Uterus (tissue), 4 donors: ENCODE results near the gene EXOC4. TPM values are rescaled to one million over a fixed set of nuclear protein-coding genes. Genes with fewer than 3 reads are reported as not detected.

Experiments
- DNase-seq, 2 donors: peaks; one replicate each; pipeline ENCODE4 v3.0.0-alpha.2; 2019 to 2020
- H3K27ac ChIP-seq, 2 donors: fragments of 200-600 bp; sonication (generic); 1 replicate in 1 of 2; 2 replicates in 1 of 2; pipeline ENCODE4 v1.5.1; 2016 to 2018
- H3K27me3 ChIP-seq, 2 donors: fragments of 200-600 bp; sonication (generic); one replicate each; pipeline ENCODE4 v1.5.1; 2018 to 2019; ENCODE audit warnings: control low read depth in 1 of 2
- H3K36me3 ChIP-seq, 2 donors: fragments of 200-600 bp; sonication (generic); one replicate each; pipeline ENCODE4 v1.5.1; 2019; ENCODE audit warnings: control low read depth in 1 of 2
- H3K4me1 ChIP-seq, 2 donors: fragments of 200-600 bp; sonication (generic); one replicate each; pipeline ENCODE4 v1.5.1; 2018 to 2019; ENCODE audit warnings: control low read depth in 1 of 2
- H3K4me3 ChIP-seq, 2 donors: fragments of 200-600 bp; sonication (generic); 1 replicate in 1 of 2; 2 replicates in 1 of 2; pipeline ENCODE4 v1.5.1; 2018 to 2019; ENCODE audit warnings: mild to moderate bottlenecking in 1 of 2
- H3K9me3 ChIP-seq, 2 donors: fragments of 200-600 bp; sonication (generic); one replicate each; pipeline ENCODE4 v1.5.1; 2019; ENCODE audit warnings: control low read depth in 1 of 2
- POLR2A ChIP-seq, 2 donors: fragments of 450-650 bp; IDR thresholded peaks; one replicate each; pipeline ENCODE4 v1.6.1; 2016; ENCODE audit warnings: antibody characterized with exemption in 2 of 2, mild to moderate bottlenecking in 1 of 2, moderate library complexity in 1 of 2
- intact Hi-C: fragments of 100-400 bp; cut with DNase I; formaldehyde crosslinking; loops from one replicate; pipeline ENCODE4 v1.15.1; 2023; ENCODE audit warnings: low total_unique reads
- total RNA-seq, 4 donors: library from RNA; depleted of rRNA in 3 of 4; stranded (reverse); fragments of >200 nt in 3 of 4; gene quantifications; one replicate each; pipeline versions ENCODE4 v1.1.0 to v1.2.4, GENCODE V29; 2014 to 2023
- TF ChIP-seq, protein P1 (sequence below), 4 experiments: fragments of 200-600 bp in 2 of 4; fragments of 450-650 bp in 2 of 4; sonication (generic) in 2 of 4; IDR thresholded peaks; one replicate each; pipeline ENCODE4 v1.5.1; 2016 to 2019; ENCODE audit warnings: antibody characterized with exemption in 4 of 4, mild to moderate bottlenecking in 2 of 4, moderate library complexity in 1 of 4
- donor health status: DM: yes; HTN: yes; CAD: no.

Gene EXOC4
- total RNA-seq, 4 donors from 2014 or later = 27.2 to 126 (median 65.4) TPM

DNA sequence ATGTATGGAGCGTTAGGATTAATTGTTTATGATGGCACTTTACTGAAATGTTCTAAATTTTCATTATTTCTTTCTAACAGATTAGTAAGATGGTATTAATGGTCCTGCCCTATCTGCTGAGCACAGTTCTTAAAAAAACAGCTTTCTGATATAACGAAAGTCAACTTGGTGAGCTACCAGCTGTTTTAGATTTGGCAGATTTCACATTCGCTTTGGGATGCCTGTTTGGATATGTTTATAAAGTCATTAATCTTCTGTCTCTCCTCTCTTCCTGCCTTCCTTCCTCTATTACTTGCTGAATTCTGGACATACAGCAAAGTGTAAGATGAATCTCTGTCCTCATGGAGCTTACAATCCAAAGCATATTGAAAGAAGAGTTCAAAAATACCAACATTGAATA is 477.5 kb downstream of the EXOC4 start:
- H3K4me1 ChIP-seq = no peaks in the 10 kb centered on the region
- intact Hi-C loops = no loop called here
- no peaks in the 10 kb centered on the region for H3K36me3 ChIP-seq
- H3K27me3 ChIP-seq = no peaks in the 10 kb centered on the region
- no peak for DNase-seq
- H3K4me3 ChIP-seq = no peak overlapping the region
- no peaks in the 10 kb centered on the region for H3K9me3 ChIP-seq
- TF ChIP-seq, protein P1, sequence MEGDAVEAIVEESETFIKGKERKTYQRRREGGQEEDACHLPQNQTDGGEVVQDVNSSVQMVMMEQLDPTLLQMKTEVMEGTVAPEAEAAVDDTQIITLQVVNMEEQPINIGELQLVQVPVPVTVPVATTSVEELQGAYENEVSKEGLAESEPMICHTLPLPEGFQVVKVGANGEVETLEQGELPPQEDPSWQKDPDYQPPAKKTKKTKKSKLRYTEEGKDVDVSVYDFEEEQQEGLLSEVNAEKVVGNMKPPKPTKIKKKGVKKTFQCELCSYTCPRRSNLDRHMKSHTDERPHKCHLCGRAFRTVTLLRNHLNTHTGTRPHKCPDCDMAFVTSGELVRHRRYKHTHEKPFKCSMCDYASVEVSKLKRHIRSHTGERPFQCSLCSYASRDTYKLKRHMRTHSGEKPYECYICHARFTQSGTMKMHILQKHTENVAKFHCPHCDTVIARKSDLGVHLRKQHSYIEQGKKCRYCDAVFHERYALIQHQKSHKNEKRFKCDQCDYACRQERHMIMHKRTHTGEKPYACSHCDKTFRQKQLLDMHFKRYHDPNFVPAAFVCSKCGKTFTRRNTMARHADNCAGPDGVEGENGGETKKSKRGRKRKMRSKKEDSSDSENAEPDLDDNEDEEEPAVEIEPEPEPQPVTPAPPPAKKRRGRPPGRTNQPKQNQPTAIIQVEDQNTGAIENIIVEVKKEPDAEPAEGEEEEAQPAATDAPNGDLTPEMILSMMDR (IDR thresholded peaks at IDR 0.05) = no peak
- TF ChIP-seq POLR2A (IDR thresholded peaks at IDR 0.05) = no peak
- no peak overlapping the region for H3K27ac ChIP-seq

- DNase-seq = no peak
- H3K9me3 ChIP-seq = no peaks in the 10 kb centered on the region
- no peak overlapping the region for H3K4me3 ChIP-seq
- no peaks in the 10 kb centered on the region for H3K4me1 ChIP-seq
- TF ChIP-seq, protein P1 (IDR thresholded peaks at IDR 0.05) = no peak
- no peak for TF ChIP-seq POLR2A (IDR thresholded peaks at IDR 0.05)
- no peak overlapping the region for H3K27ac ChIP-seq
- no peaks in the 10 kb centered on the region for H3K36me3 ChIP-seq
- intact Hi-C loops = no loop called here
- H3K27me3 ChIP-seq = no peaks in the 10 kb centered on the region
These were observed 480.5 kb downstream of the EXOC4 start for GRCh38 chr7:133733401-133733800.

DNA sequence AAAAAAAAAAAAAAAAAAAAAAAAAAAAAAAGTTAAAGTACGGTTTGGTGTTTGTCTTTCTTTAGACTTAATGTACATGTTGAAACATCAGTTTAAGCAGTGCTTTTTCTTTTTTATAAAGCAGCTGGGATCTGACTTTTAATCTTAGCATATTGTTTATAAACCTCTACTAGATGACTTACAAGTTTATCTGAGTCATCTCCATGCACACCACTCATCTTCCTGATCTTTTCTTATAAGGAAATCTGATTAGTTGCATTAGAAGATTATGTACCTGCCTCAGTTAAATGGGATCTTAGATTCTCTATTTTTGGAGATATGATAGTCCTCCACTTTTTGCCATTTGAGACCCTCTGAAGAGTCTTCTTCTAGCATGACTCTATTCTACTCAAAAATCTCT is 482.3 kb downstream of the EXOC4 start:
- no peak for TF ChIP-seq POLR2A (IDR thresholded peaks at IDR 0.05)
- TF ChIP-seq, protein P1 (IDR thresholded peaks at IDR 0.05) = no peak
- Histone ChIP-seq H3K27me3 (no peaks in the 10 kb centered on the region), H3K36me3 (no peaks in the 10 kb centered on the region), H3K4me1 (no peaks in the 10 kb centered on the region), H3K9me3 (no peaks in the 10 kb centered on the region), H3K4me3 (no peak overlapping the region), H3K27ac (no peak overlapping the region)
- no peak for DNase-seq
- intact Hi-C loops = no loop called here

DNA sequence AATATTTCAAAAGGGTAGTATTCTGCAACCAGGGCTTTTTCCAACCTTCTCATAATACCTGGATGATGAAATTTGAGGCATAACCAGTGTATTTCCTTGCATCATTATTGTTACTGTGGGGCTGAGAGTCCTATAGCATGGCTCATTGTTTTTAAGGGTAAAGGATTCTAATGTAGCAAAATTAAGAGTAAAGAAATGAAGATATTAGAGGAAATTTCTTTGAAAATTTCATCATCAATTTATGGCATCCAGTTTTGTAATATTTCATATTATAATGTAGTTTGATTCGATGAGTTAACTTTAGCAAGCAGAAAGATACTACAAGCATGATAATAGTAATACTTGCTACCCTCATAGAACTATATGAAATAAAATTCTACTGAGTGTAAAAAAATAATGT is 486.9 kb downstream of the EXOC4 start:
- TF ChIP-seq, protein P1 (IDR thresholded peaks at IDR 0.05) = no peak
- TF ChIP-seq POLR2A (IDR thresholded peaks at IDR 0.05) = no peak
- Histone ChIP-seq H3K36me3 (no peaks in the 10 kb centered on the region), H3K9me3 (no peaks in the 10 kb centered on the region), H3K4me3 (no peak overlapping the region), H3K4me1 (no peaks in the 10 kb centered on the region), H3K27ac (no peak overlapping the region), H3K27me3 (no peaks in the 10 kb centered on the region)
- intact Hi-C loops = no loop called here
- no peak for DNase-seq

GRCh38 chr7:133741078-133741477 is 488.2 kb downstream of the EXOC4 start:
- intact Hi-C loops = no loop called here
- H3K36me3 ChIP-seq = no peaks in the 10 kb centered on the region
- TF ChIP-seq, protein P1 (IDR thresholded peaks at IDR 0.05) = no peak
- no peak for TF ChIP-seq POLR2A (IDR thresholded peaks at IDR 0.05)
- H3K9me3 ChIP-seq = no peaks in the 10 kb centered on the region
- no peaks in the 10 kb centered on the region for H3K4me1 ChIP-seq
- DNase-seq = no peak
- H3K4me3 ChIP-seq = no peak overlapping the region
- no peak overlapping the region for H3K27ac ChIP-seq
- H3K27me3 ChIP-seq = no peaks in the 10 kb centered on the region
